ENCODE measurements around the gene PSMF1. TPM values are rescaled to one million over a fixed set of nuclear protein-coding genes. Genes with fewer than 3 reads are reported as not detected.

The PSMF1 gene
- total RNA-seq, 1 experiment from 2014 or later: 166 TPM

- POLR2A ChIA-PET (ENCODE audit: unreplicated experiment): no interaction called here
- TF ChIP-seq, protein P1, sequence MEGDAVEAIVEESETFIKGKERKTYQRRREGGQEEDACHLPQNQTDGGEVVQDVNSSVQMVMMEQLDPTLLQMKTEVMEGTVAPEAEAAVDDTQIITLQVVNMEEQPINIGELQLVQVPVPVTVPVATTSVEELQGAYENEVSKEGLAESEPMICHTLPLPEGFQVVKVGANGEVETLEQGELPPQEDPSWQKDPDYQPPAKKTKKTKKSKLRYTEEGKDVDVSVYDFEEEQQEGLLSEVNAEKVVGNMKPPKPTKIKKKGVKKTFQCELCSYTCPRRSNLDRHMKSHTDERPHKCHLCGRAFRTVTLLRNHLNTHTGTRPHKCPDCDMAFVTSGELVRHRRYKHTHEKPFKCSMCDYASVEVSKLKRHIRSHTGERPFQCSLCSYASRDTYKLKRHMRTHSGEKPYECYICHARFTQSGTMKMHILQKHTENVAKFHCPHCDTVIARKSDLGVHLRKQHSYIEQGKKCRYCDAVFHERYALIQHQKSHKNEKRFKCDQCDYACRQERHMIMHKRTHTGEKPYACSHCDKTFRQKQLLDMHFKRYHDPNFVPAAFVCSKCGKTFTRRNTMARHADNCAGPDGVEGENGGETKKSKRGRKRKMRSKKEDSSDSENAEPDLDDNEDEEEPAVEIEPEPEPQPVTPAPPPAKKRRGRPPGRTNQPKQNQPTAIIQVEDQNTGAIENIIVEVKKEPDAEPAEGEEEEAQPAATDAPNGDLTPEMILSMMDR (conservative IDR thresholded peaks at IDR 0.05): no peak
- TF ChIP-seq EZH2 (IDR thresholded peaks at IDR 0.05; ENCODE audit: low read depth): no peak
- Histone ChIP-seq H3K36me3 (ENCODE audit: low read depth) (no peaks in the 10 kb centered on the region), H4K20me1 (ENCODE audit: insufficient read depth) (no peaks in the 10 kb centered on the region), H2AFZ (no peak overlapping the region), H3K9me2 (ENCODE audit: insufficient read depth) (no peaks in the 10 kb centered on the region), H3K4me3 (no peak overlapping the region), H3K4me1 (replicated peaks; ENCODE audit: insufficient read depth) (no peaks in the 10 kb centered on the region), H3K27ac (no peak overlapping the region), H3K9me3 (ENCODE audit: insufficient read depth, low read depth) (no peaks in the 10 kb centered on the region), H3F3A (ENCODE audit: insufficient read depth, low read depth) (no peaks in the 10 kb centered on the region), H3K27me3 (ENCODE audit: insufficient read depth, low read depth) (peaks cover 70% of the 10 kb centered on the region), H3K79me2 (ENCODE audit: low read depth) (no peaks in the 10 kb centered on the region), H3K4me2 (no peak overlapping the region)
- no TSS peak for BruUV-seq (replicated peaks)
- intact Hi-C loops (cut with micrococcal nuclease; ENCODE audit: unreplicated experiment): no loop called here
- CTCF ChIA-PET: no interaction called here
- no peak for DNase-seq
These were observed 42.8 kb upstream of the PSMF1 start for GRCh38 chr20:1075616-1076015.

GRCh38 chr20:1081891-1082290 lies 36.5 kb upstream of the PSMF1 start:
- Histone ChIP-seq H3K27ac (no peak overlapping the region), H3K36me3 (ENCODE audit: low read depth) (no peaks in the 10 kb centered on the region), H4K20me1 (ENCODE audit: insufficient read depth) (no peaks in the 10 kb centered on the region), H3K27me3 (ENCODE audit: insufficient read depth, low read depth) (peaks cover 47% of the 10 kb centered on the region), H2AFZ (no peak overlapping the region), H3K9me2 (ENCODE audit: insufficient read depth) (no peaks in the 10 kb centered on the region), H3K79me2 (ENCODE audit: low read depth) (no peaks in the 10 kb centered on the region), H3K4me2 (no peak overlapping the region), H3K4me3 (no peak overlapping the region), H3K4me1 (replicated peaks; ENCODE audit: insufficient read depth) (no peaks in the 10 kb centered on the region), H3K9me3 (ENCODE audit: insufficient read depth, low read depth) (no peaks in the 10 kb centered on the region), H3F3A (ENCODE audit: insufficient read depth, low read depth) (no peaks in the 10 kb centered on the region)
- no peak for DNase-seq
- CTCF ChIA-PET: no interaction called here
- BruUV-seq (replicated peaks): no TSS peak
- intact Hi-C loops (cut with micrococcal nuclease; ENCODE audit: unreplicated experiment): no loop called here
- POLR2A ChIA-PET (ENCODE audit: unreplicated experiment): no interaction called here
- TF ChIP-seq, protein P1 (conservative IDR thresholded peaks at IDR 0.05): no peak
- no peak for TF ChIP-seq EZH2 (IDR thresholded peaks at IDR 0.05; ENCODE audit: low read depth)

DNA sequence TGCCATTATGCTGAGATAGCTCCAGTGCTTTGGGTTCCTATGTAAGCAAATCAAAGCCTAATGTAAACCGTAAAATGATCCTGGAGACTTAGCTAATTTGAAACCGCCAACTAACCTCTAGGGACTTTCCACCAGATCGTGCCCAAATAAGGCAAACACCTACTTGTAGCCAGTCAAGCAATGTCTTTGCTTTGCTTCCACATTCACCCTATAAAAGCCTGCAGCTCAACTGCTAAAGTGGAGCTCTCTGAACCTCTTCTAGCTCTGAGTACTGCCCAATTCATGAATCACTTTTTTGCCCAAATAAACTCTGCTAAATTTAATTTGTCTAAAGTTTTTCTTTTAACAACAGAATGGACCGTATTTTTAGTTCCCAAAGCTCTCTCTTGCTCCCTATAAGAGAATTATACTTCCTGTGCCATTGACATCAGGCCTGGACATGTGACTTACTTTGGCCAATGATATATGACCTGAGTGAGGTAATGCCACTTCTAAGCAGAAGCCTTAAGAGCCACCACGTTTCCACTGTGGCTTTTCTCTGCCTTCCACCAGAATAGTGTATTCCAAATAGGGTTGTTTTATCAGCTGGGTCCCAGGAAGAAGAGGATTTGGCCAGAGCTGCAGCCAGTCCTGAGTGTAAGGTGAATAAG lies 34.8 kb upstream of the PSMF1 start:
- no TSS peak for BruUV-seq (replicated peaks)
- no peaks in the 10 kb centered on the region for H3K36me3 ChIP-seq (ENCODE audit: low read depth)
- DNase-seq: no peak
- H2AFZ ChIP-seq: no peak overlapping the region
- no peaks in the 10 kb centered on the region for H3F3A ChIP-seq (ENCODE audit: insufficient read depth, low read depth)
- H3K9me2 ChIP-seq (ENCODE audit: insufficient read depth): no peaks in the 10 kb centered on the region
- no peaks in the 10 kb centered on the region for H3K9me3 ChIP-seq (ENCODE audit: insufficient read depth, low read depth)
- ChIA-PET CTCF (no interaction called here), POLR2A (ENCODE audit: unreplicated experiment) (no interaction called here)
- H3K4me1 ChIP-seq (replicated peaks; ENCODE audit: insufficient read depth): no peaks in the 10 kb centered on the region
- no peaks in the 10 kb centered on the region for H3K79me2 ChIP-seq (ENCODE audit: low read depth)
- no peak overlapping the region for H3K27ac ChIP-seq
- TF ChIP-seq, protein P1 (conservative IDR thresholded peaks at IDR 0.05): no peak
- TF ChIP-seq EZH2 (IDR thresholded peaks at IDR 0.05; ENCODE audit: low read depth): no peak
- no peak overlapping the region for H3K4me2 ChIP-seq
- peaks cover 36% of the 10 kb centered on the region for H3K27me3 ChIP-seq (ENCODE audit: insufficient read depth, low read depth)
- no peak overlapping the region for H3K4me3 ChIP-seq
- intact Hi-C loops (cut with micrococcal nuclease; ENCODE audit: unreplicated experiment): no loop called here
- no peaks in the 10 kb centered on the region for H4K20me1 ChIP-seq (ENCODE audit: insufficient read depth)

Data from PC-9 (cell line).